Measurements from ENCODE around the gene RPEL1. TPM values are rescaled to one million over a fixed set of nuclear protein-coding genes. Genes with fewer than 3 reads are reported as not detected.

RPEL1 gene
- total RNA-seq, 1 donor from 2014 or later = not detected

DNA sequence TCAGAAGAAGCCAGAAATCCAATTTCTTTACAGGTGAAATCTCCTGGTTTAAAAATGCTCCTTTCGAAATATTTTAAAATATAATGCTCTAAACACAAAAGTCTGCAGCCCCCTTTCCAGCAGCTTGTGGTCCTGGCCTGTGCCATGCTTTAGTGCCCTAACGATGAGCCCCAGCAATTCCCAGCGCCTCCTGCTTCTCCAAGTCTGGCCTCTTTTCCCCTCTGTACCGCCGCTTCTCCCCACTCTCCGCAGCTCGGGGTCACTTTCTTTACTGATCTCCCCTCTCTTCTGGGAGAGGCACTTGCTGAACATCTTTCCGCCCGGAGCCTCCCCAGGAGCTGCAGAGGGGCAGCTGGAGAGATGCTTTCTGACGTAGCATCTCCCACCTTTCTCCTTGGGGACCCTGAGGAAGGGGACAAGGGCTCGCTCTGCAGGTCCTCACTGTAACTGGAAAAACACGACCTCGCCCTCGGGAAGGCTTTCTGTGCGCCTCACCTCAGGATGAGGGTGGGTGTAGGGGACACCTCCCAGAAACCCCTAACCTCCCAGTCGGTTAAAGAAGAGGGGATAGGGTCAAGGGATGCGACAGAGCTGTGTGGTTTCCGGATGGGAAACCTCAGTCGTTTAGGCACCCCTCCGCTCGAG lies 30.7 kb downstream of the RPEL1 start:
- intact Hi-C loops (cut with micrococcal nuclease) = no loop called here
- DNase-seq (no peak), ATAC-seq (no peak)

DNA sequence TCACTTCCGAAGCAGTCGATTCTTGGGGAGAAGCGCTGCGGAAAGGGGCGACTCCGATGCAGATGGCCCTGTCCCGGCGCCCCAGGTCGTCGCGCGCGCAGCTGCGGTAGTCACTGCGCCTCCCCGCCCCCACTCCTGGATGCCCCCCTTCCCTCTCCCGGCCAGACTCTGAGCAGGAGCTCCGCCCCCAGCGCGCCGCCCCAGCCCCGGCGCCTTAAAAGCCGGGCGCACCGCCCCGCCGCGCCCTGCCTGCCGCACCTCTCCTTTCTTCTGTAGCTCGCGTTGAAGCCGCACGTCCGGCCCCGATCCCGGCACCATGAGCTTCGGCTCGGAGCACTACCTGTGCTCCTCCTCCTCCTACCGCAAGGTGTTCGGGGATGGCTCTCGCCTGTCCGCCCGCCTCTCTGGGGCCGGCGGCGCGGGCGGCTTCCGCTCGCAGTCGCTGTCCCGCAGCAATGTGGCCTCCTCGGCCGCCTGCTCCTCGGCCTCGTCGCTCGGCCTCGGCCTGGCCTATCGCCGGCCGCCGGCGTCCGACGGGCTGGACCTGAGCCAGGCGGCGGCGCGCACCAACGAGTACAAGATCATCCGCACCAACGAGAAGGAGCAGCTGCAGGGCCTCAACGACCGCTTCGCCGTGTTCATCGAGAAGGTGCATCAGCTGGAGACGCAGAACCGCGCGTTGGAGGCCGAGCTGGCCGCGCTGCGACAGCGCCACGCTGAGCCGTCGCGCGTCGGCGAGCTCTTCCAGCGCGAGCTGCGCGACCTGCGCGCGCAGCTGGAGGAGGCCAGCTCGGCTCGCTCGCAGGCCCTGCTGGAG lies 31.4 kb downstream of the RPEL1 start, which contains the start of gene INA:
Gene INA, plus strand, starts transcription at position 243 of the 817 bp plus-strand sequence. Its CDS starts 74 bp downstream, at position 317.
- ATAC-seq (no peak), DNase-seq (no peak)
- intact Hi-C loops (cut with micrococcal nuclease) = no loop called here

DNA sequence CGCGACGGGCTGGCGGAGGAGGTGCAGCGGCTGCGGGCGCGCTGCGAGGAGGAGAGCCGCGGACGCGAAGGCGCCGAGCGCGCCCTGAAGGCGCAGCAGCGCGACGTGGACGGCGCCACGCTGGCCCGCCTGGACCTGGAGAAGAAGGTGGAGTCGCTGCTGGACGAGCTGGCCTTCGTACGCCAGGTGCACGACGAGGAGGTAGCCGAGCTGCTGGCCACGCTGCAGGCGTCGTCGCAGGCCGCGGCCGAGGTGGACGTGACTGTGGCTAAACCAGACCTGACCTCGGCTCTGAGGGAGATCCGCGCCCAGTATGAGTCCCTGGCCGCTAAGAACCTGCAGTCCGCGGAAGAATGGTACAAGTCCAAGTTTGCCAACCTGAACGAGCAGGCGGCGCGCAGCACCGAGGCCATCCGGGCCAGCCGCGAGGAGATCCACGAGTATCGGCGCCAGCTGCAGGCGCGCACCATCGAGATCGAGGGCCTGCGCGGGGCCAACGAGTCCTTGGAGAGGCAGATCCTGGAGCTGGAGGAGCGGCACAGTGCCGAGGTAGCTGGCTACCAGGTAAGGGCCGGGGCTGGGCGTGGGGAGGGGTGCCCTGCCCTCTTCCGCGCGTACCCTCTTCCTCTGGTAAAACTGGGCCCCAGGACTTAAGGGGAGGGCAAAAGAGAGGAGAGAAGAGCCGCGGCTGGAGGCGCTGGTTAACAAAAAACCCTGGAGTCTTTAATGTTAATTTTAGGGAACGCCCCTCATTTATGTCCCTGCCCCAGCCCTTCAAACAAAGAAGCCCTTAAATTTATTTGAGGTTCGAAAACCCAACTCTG lies 32.2 kb downstream of the RPEL1 start:
- DNase-seq (no peak), ATAC-seq (no peak)
- intact Hi-C loops (cut with micrococcal nuclease) = no loop called here

DNA sequence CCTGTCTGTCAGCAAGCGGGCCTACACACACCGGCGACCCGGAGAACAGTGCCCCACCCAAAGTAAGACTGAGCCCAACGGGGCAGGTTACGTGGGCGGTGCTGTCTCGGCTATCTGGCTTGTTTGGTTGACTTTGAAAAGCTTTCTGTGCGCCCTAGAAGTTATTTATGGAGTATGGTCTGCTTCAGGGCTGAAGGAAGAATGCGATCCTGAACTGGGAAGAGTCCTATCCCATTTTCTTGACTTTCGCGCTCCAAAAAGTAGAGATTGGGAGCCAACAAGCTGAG lies 32.8 kb downstream of the RPEL1 start:
- DNase-seq = no peak
- ATAC-seq = no peak
- intact Hi-C loops (cut with micrococcal nuclease) = no loop called here

DNA sequence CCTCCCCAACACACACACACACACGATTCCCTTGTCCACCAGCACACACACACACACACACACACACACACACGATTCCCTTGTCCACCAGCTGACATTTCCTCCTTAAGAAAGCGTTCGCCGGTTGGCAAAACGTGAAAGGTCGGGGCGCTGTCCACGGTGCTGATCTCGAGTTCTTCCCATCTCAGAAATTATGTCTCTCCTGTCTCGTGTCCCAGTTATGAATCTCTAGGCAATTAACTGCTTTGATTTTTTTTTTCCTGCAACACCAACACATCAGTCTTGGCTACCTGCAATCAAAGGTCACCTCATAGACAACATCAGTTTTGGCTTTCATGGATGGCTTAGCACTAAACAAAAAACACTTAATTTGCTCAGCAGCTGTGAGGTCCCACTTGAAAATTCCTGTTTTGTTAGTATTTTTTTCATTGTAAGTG lies 33.2 kb downstream of the RPEL1 start:
- DNase-seq (peak; percentile 67), ATAC-seq (no peak)
- intact Hi-C loops (cut with micrococcal nuclease) = no loop called here

DNA sequence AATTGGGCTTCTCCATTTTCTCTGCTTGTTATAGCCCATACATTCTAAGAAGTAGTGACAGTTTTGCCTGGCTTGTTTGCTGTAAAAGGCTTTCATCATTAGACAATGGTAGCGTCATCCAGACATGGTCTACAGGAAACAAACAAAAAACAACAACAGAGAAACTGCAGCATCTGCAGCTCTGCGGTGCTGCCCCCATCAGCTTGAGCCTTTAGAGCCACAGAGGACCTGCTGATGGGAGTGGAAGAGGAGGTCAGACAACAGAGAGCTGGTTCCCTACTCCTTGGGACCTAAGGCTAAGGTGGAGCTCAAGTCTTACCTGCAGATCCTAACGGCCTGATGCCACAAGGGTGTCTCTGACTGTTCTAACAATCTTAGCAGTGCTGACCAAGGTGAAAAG lies 34.3 kb downstream of the RPEL1 start:
- ATAC-seq (no peak), DNase-seq (no peak)
- intact Hi-C loops (cut with micrococcal nuclease) = no loop called here

DNA sequence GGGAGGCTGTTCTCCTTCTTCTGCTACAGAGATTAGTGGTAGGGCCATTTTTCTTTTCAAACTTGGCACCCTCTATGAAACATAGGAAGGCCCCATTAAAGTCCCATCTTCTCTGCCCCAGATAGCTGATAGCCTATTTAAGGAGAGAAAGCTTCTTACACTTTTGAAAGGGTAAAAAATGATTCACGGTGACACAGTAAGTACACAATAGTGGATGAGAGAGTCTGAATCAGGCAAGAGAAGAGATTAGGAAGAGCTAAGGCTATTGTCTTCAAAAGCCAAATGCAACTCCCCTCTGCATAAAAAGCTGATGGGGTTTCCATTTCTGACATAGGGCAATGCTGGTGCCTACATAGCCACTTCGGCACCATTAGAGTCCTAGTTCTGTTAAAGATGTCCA lies 34.8 kb downstream of the RPEL1 start:
- intact Hi-C loops (cut with micrococcal nuclease) = no loop called here
- ATAC-seq = no peak
- no peak for DNase-seq

DNA sequence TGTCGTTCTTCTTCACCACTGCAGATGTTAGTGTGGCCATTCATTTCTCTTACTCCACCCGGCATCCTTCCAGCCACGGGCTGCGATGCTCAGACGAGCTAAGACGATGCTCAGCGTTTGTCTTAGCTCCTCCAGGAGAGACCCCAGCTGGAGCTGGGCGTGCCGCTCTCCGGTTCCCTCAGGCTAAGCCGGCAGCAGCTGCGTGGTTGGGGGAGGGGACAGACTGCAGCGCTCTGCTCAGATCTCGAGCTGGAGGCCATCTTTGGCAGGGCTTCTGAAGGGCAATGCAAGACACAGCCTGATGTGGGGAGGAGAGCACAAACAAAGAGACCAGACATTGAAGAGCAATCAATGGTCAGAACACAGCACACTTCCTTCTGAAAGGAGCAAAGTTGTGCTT lies 36.1 kb downstream of the RPEL1 start:
- intact Hi-C loops (cut with micrococcal nuclease) = no loop called here

DNA sequence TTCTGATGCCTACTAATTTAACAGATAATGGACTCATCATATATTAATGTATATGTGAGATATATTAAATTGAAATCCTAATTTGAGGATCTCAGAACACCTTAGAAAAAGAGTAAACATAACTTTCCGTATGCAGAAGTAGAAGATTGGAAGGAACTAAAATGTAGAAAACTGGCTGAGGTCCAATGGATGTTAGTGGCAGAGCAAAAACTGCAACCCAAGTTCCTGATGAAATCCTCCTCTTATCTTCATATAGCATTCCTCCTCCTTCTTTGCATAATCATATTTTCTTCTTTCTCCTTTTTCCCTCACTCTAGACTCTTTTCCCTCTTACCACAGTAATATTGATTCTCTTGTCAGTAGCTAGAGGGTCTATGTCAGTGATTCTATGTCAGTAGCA lies 37.3 kb downstream of the RPEL1 start:
- DNase-seq (no peak), ATAC-seq (no peak)
- intact Hi-C loops (cut with micrococcal nuclease) = no loop called here

More for the DNA sequence above, 36.1 kb downstream of the RPEL1 start:
- ATAC-seq (no peak), DNase-seq (no peak)

DNA sequence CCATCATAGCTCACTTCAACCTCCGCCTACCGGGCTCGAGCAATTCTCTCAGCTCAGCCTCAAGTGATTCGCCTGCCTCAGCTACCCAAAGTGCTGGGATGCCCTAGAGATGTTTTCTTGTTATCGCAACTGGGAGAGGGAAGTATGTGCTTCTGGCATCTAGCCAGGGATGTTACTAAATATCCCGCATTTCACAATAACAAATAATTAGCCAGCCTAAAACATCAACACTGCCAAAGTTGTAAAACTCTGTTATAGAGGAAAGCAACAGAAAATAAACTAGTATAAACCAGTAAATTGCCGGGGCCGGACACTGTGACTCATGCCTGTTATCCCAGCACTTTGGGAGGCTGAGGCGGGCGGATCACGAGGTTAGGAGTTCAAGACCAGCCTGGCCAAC lies 38.5 kb downstream of the RPEL1 start:
- intact Hi-C loops (cut with micrococcal nuclease) = no loop called here
- ATAC-seq (no peak), DNase-seq (no peak)

DNA sequence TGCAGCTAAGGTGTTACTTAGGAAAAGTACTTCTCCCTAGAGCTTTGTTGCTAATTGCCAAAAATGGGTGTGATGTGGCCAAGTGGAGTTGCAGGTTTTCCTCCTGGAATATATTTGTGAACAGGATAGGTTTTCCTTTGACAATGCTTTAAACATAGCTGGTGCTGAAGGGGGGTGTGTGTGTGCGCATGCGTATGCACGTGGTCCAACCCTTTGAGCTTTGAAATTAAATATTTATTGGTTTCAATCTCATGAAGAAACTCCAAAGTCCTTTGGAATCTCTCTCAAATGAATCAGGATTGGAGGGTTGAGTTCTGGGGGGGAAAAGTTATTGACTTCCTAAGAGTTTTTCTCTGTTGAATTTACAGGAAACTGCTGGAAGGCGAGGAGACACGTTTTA lies 42.3 kb downstream of the RPEL1 start:
- intact Hi-C loops (cut with micrococcal nuclease) = no loop called here
- ATAC-seq = no peak
- no peak for DNase-seq

DNA sequence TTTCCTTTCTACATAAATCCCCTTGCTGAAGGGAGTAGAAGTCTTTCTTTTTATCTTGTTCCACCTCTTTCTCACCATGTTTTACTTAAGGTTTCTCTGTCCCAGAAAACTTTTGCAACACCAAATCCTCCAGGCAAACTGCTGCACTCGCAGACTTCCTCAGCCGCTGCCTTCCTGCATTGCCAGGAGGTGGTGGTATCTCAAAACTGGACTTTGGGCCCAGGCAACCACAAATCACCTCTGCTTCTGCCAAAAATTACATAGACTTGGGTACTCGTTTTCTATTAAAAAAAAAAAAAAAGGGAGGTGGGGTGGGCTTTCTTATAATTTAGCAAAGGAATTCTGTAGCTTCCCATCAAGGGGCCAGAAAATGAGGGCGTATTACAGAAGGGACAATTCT lies 45.9 kb downstream of the RPEL1 start:
- intact Hi-C loops (cut with micrococcal nuclease) = no loop called here

DNA sequence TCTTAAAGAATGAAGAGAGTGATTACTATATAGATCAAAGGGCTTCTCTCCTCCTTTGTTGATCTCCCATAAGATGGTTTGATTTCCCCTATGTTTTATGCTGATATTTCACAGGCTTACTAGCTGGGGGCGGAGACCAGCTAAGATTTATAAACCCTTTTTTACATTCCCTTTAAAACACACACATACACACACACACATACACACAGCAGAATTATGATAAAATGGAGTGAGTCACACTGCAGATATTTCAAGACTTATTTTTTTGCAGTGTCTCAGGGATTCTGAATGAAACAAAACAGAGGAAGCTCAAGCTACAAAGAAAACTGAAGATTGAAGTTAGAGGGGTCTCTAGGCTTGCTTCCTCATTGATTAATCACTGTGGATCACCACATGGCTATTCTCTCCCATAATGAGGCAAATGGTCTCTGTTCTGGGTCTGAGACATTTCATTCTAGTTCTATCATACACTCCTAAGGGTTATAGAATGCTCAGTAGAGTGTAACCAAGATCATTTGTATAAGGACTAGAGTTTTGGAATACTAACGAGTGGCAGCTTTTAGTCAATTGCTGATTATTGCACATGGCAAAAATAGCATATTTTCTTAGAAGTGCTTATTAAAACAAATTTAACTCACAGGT lies 49.8 kb downstream of the RPEL1 start:
- no peak for DNase-seq
- intact Hi-C loops (cut with micrococcal nuclease) = no loop called here
- no peak for ATAC-seq

More for the DNA sequence above, 45.9 kb downstream of the RPEL1 start:
- DNase-seq (no peak), ATAC-seq (no peak)

Other genes starting within 250 kb of the RPEL1 start
- 39.3 TPM for gene NT5C2, start 52.6 kb upstream of the RPEL1 start, total RNA-seq
- gene INA, start 31.3 kb downstream of the RPEL1 start, total RNA-seq = not detected
- 5.5 TPM for gene PCGF6, start 105.3 kb downstream of the RPEL1 start, total RNA-seq
- gene TAF5, start 122.1 kb downstream of the RPEL1 start, total RNA-seq = 2.8 TPM
- gene ATP5MK, start 150.6 kb downstream of the RPEL1 start, total RNA-seq = 1,234 TPM
- 12.1 TPM for gene PDCD11, start 150.7 kb downstream of the RPEL1 start, total RNA-seq
- 9.8 TPM for gene CALHM2, start 206.5 kb downstream of the RPEL1 start, total RNA-seq
- not detected for gene CALHM1, start 213.0 kb downstream of the RPEL1 start, total RNA-seq
- gene CALHM3, start 233.4 kb downstream of the RPEL1 start, total RNA-seq = not detected
- gene NEURL1, start 247.8 kb downstream of the RPEL1 start, total RNA-seq = not detected

Measured in left ventricle myocardium superior (tissue), 1 donor.